Fibroblast of skin of left quadriceps (primary cell): ENCODE data around the gene TMX3.

Source experiments
- DNase-seq, 2 experiments: peaks; one replicate each; pipeline ENCODE4 v3.0.0-alpha.2; 2013; ENCODE audit warnings: low read depth in 2 of 2

TMX3 gene

DNA sequence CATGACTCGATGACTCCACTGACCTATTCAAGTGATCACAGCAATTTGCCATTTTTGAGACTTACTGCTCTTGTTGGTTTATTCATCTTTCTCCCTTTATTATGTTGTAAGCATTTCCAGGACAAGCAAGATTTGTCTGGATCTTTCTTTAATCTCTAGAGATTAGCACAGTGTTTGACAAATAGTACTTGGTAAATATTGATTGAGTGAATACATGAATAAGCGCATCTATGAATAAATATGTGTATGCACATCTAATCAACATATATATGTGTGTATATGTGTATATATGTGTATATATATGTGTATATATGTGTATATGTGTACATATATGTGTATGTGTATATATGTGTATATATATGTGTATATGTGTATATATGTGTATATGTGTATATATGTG is 7.3 kb downstream of the TMX3 start:
- no peak for DNase-seq

DNA sequence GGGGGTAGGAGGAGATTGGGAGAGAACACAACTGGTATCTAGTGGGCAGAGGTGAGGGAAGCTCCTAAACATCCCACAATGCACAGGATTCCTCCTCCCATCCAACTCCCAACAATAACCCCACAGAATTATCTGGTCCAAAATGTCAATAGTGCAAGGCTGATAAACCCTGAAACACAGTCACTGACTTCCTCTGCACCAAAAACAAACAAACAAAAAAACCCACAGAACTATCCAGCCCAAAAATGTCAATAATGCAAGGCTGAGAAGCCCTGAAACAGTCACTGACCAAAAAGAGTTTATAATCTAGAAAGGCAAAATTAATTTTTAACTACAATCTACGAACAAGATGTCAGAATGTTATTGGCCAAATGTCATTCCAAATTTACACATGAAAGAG is 9.8 kb downstream of the TMX3 start:
- DNase-seq = no peak

DNA sequence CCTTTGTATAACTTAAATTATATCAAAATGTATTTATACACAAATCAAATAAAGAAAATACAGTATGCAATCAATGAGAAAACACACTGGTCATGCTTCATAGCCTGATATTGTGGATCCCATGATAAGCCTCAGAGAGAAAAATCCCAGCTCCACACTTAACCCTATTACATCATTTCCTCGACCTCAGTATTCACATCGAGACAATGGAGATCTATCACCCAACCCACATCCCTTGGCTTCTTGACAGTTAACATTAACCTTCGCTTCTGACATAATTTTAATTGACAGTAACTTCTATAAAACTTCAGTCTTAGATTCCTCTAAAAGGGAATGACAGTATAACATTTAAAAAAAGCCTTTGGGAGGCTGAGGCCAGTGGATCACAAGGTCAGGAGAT is 11.6 kb downstream of the TMX3 start:
- no peak for DNase-seq

DNA sequence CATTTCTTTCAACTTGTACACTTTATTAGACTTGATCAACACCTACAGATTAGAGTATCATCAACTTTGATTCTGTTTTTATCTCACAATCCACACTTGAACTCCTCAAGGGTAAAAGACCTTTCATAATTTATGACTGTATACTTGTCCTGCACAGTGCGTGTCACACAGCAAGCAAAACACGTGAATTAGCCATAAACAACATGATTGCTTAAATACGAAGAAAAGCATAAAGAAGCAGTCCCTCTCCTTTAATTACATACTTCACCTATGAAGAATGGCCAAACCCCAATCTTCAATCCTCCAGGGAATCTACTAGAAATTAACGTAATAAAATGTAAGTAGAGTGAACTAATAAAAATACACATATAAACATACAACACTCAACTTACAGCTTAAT is 13.6 kb downstream of the TMX3 start:
- no peak for DNase-seq

DNA sequence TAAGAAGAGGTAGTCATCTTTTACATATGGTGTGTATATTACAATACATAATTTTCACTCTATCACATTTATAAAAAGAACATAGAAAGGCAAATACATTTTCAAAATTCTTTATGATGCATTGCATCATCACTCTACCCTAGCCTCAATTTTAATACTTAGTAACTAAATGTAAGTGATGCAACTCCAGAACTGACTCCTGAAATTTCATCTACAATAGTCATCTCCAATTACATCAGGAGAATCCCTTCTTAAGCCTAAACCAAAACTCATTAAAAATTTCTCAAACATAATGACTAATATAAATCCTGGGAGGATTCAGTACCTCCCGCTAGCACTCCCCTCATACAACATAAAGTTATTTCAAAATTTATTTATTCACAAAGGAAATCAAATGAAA is 15.9 kb downstream of the TMX3 start:
- DNase-seq = peak; percentile 53 to 54

DNA sequence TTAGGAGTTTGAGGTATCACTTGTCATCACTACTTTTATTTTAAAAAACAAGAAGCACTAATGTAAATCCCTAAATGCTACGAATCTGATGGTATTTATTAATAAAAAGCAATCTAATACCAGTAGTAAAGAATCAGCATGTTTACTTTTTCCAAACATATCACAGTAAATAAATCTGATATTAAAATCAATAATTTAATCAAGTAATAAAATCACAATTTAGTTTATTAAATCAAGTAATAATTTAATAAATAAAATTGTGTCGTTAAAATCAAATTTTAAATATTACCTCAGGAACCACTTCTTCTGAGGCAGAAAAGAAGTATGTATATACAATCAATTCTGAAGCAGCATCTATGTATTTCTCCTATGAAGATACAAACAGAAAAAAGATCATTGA is 18.0 kb downstream of the TMX3 start:
- no peak for DNase-seq

DNA sequence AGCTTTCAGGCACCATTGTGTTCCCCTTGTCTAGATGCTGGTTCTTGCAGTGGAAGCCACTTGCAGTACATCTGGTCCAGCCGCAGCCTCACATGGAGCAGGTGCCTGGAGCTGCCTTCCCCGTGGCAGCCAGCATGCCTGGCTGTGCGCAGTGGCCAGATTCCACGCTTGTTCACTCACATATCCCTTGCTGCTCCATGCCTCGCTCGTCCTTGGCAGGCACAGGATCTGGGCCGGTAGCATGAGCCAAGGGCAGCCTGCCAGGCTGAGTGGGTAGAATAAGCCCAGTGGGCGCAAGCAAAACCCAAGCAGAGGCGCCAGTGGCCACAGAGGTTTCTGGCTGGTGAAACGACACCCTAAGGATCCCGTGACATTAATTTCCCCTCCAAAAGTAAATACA is 20.6 kb downstream of the TMX3 start:
- DNase-seq = no peak

DNA sequence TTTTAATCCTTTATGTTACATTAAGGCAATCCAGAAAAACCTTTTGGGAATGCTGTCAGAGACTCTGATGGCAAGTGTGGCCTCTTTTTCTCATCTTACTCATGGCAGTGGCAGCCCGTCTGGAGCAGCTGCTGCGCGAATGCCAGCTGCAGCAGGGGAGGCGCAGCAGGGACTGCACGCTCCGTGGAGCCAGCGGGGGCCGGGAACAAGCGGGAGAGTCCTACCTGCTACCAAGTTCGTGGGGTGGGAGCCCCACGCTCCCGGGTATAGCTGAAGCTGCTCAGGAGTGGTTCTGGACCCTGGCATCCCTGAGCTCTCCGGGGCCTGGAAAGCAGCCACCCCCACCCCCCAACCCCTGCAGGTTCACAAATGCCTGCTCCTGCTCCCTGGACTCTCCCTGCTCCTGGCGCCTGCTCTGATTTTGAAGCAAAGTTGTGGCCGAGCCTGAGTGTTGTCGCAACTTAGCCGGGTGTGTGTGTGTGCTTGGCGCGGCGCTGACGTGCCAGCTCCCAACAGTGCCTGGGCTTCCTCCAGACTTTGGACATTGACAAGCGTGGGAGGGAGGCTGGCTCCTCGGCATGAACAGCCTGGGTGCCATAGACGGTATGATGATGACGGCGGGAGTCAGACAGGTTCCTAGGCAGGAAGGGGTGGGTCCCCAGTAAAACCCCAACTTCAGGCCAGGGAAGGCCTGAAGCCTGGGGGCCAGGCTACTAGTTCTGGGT is 21.7 kb downstream of the TMX3 start:
- DNase-seq = no peak

DNA sequence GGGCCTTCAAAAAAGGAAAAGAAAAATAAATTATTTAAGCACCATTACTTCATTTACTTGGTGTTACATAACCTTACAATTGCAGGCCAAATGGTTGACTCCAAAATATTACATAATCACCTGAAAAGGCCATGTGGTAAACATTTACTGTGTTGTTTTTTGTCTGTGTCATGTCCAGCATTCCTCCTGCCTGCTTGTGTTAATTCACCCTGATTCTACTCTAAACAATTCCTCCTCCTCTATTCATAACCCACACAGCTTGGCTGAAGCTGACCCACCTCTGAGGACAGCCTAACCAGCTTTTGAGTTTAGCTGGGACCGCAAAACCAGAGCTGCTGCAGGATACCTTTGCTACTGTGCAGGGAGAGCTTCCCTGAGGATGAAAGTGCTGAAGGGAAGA is 35.4 kb downstream of the TMX3 start:
- no peak for DNase-seq

DNA sequence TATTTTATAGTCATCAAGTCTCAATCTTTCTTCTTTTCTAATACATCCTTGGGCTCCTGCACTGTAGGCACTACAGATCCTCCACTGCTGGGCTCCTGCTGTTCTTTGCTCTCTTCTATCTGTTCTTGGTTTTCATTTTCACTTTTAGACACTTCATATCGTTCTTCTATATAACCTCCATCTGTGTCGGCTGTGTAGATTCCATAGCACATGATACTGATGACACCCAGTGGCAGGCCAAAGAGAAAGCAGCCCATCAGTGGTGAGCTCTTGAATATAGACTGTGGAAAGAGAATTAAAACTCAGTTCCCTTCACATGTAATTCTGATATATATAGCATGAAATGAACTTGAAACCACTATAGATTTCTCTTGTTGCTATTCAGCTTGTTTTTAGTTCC is 38.0 kb downstream of the TMX3 start:
- DNase-seq = peak in 1 of 2 experiments; percentile 14

DNA sequence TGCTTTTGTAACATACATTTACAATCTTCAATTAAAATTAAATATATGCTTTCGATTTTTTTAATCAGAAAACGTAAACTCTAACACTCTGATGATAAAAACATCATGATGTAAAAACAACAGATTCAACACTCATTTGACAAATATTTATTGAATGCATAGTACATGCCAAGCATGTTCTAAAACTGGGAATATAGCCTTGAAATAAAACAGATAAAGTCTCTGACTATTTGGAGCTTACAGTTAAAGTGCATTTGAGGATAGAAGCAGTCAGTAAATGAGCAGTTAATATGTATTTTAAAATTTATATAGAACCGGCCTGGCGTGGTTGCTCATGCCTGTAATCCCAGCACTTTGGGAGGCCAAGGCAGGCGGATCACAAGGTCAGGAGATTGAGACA is 47.8 kb downstream of the TMX3 start:
- DNase-seq = peak; percentile 6 to 10

DNA sequence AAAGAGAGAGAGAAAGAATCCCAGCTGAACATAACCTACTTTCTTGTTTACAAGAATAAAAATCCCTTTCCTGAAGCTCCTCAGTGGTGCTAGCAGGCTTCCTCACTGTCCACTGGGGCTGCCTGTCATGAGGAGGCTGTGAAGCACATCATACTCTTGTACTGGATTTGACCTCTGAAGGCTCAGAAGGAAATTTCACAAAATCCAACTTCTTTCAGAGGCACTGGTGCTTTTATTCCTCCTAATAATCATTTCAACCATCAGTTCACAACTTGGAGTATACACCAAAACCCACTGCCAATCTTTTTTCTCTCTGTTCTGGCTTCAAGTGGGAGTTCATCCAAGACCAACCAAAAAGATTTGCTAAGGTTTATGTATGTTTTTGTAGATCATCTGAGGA is 48.5 kb downstream of the TMX3 start:
- no peak for DNase-seq

DNA sequence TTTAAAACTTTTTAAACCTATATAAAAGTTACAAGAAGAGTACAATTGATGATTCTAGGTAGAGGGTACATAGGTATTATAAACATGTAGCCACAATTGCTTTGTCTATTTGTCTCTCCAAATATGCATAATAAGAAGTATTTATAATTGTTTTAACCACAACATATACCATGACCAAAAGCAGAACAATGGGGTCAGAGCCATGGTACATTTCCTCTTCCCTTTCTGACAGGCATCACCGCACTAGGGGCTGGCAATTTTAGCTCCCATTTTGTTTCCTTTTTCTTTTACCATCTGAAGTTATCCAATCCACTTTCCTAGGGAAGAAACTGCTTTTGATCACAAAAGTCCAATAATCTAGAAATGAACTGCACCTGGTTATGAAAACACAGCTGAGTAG is 49.3 kb downstream of the TMX3 start:
- DNase-seq = no peak

DNA sequence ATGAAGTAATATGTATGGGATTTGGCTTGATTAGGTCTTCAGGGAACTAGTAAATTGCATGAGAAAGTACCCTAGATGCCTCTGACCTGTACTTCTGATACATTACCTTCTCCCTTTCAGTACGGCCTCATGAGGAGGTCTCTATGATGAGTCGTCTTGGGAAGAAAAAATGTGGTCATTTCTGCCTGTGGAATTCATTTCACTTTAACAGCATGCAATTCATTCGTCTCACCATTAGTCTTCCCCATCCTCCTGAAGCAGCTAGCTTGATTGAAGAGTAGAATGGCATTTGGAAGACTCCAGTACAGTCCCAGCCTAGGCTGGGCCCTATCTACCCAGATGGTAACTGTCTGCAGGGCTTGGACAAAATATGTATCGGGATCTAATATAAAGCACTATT is 52.2 kb downstream of the TMX3 start:
- DNase-seq = peak; percentile 13 to 17

DNA sequence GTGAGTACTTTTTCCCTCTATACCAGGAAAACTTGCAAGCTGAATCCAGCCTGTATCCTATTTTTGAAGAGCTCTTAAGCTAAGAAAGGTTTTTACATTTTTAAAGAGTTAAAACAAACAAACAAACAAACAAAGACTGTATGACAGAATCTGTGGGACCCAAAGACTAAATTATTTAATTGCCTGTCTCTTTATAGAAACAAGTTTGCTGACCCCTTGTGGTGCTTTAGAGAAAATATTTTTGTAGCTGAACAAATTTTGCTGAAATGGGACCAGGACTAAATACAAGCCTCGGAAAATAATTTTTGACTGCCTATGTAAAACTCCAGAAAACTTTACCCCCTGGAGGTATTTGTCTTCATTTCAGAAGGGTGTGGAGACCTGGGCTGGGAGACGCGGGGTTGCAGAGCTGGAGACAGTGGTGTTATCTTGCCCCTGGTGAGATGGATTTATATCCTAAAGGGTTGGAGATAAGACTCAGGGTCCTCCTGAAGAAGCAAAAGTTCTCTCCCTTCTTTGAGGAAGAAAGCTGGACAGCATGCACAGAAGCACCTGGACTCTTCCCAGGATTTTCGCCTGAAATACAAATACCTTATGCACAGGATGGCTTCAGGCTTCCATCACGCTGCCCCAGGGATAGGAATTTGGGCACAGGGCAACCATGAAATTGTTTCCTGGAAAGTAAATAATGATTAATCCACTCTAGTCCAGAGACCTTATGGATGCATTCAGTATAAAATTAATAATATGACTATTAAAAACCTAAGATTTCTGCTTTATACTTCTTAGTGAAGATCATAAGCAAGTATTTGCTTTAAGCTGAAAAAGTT is 54.3 kb downstream of the TMX3 start:
- DNase-seq = peak; percentile 24 to 34

DNA sequence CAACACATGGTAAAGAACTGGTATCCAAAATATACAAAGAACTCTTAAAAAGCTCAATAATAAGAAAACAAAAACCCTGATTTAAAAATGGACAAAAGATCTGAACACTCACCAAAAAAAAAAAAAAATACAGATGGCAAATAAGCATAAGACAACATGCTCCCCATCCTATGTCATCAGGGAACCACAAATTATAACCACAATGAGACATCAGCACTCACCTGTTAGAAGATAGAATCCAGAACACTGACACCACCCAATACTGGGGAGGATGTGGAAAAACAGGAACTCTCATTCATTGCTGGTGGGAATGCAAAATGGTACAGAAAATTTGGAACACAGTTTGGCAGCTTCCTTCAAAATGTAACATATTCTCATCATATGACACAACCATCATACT is 66.7 kb downstream of the TMX3 start:
- no peak for DNase-seq

DNA sequence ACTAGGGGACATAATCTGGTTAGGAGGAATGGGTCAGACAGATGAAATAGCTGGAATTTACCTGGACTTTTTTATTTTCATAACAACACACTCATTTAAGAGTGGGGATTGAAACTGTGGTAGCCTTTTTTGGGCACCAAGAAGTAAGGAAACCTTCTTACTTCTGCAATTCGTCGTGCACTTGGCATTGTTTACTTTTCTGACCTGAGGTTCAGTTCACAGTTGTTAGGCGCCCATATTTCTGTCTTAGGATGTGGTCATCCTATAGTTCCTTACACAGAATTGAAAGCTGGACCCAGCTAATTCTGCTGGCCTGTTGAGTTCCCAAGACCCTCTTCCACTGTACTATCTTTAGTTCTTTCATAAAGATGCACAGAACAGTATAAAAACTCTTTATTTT is 72.9 kb downstream of the TMX3 start:
- DNase-seq = no peak

DNA sequence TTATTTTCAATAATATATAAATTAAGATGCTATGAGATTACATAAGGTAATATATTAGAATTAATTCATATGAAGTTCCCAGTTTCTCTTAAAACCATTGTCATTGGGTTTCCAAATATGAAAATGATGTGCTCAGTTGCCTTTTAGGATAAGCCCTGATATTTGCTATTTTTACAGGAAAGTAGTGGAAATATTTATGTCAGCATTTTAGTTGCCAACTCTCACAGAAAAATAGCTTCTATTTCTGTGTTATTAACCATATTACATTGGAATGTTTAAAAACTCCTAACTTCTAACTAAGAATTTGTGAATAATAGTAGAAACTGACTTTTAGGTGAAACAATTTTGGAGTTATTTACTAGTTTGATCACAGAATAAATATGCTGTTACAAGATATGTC is 74.0 kb downstream of the TMX3 start:
- DNase-seq = no peak

DNA sequence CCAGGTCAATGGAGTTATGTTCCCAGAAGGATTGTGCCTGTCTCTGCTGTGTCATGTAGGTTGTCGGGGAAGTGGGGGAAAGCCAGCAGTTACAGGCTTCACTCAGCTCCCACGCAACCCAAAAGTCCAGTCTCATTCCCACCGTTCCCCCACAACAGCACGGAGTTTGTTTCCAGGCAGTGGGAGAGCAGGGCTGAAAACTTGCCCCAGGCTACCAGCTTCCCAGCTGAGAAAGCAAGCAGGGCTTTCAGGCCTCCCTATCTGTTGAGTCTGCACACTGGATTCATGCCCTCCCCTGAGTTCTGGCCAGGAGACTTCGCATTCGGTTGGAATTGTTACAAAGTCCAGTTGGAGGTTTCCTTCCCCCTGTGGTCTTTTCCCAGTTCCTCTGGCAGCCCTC is 76.3 kb downstream of the TMX3 start:
- no peak for DNase-seq

DNA sequence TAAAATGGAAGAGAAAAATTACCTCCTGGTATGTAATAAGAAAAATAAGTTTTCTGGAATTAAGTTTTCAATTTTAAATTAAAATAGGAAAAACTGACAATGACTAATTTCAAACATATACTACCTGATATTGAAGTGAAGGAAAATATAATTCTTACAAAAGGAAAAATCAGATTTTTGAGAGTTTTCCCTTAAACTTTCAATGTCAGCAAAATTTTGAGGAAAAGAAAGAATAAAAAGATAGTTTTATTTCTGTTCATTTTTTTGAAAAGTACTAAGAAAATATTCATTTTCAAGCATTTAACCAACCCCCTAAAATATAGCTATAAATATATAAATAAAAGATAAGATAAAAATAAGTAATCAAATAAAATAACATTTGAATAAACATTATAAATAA is 87.1 kb downstream of the TMX3 start:
- DNase-seq = no peak
